Neural cell (in vitro differentiated cells): ENCODE data around the gene KCNAB1. TPM values are rescaled to one million over a fixed set of nuclear protein-coding genes. Genes with fewer than 3 reads are reported as not detected.

ENCODE experiments used
- H2AFZ ChIP-seq: fragments of 200-600, 300-800 bp; sonication (generic), shearing (Covaris generic); 2 replicates; pipeline ENCODE4 v1.6.0; 2014; ENCODE audit warnings: low read depth, mild to moderate bottlenecking, antibody characterized with exemption, low read length, moderate library complexity
- H3F3A ChIP-seq: fragments of 200-600 bp; shearing (Covaris generic); 2 replicates; pipeline ENCODE4 v1.6.1; 2016; ENCODE audit warnings: mild to moderate bottlenecking, moderate library complexity, mixed read lengths, antibody characterized with exemption, low read length; ENCODE audit not compliant: insufficient read depth, poor library complexity, severe bottlenecking
- H3K27ac ChIP-seq: fragments of 200-600, 300-800 bp; sonication (generic), shearing (Covaris generic); 2 replicates; pipeline ENCODE4 v1.5.1; 2014; ENCODE audit warnings: mild to moderate bottlenecking, low read length, moderate library complexity
- H3K27me3 ChIP-seq: fragments of 300-800, 200-600 bp; sonication (generic), shearing (Covaris generic); 2 replicates; pipeline ENCODE4 v1.6.0; 2014; ENCODE audit warnings: mild to moderate bottlenecking, low read depth, low read length, moderate library complexity; ENCODE audit not compliant: insufficient read depth
- H3K36me3 ChIP-seq: fragments of 300-800, 200-600 bp; sonication (generic), shearing (Covaris generic); 2 replicates; pipeline ENCODE4 v1.5.1; 2014; ENCODE audit warnings: mild to moderate bottlenecking, antibody characterized with exemption, low read length, moderate library complexity; ENCODE audit not compliant: insufficient read depth
- H3K4me2 ChIP-seq: fragments of 300-800, 200-600 bp; sonication (generic), shearing (Covaris generic); 2 replicates; pipeline ENCODE4 v1.6.0; 2014; ENCODE audit warnings: mild to moderate bottlenecking, low read length
- H3K4me3 ChIP-seq: fragments of 300-800, 200-600 bp; sonication (generic), shearing (Covaris generic); 2 replicates; pipeline ENCODE4 v1.5.1; 2014; ENCODE audit warnings: mild to moderate bottlenecking, low read length, moderate library complexity
- H3K79me2 ChIP-seq: fragments of 200-600 bp; shearing (Covaris generic); replicated peaks from 2 replicates; pipeline ENCODE4 v1.6.0; 2014; ENCODE audit warnings: mild to moderate bottlenecking, low read length, moderate library complexity; ENCODE audit not compliant: insufficient read depth
- H3K9ac ChIP-seq: fragments of 300-800, 200-600 bp; sonication (generic), shearing (Covaris generic); 2 replicates; pipeline ENCODE4 v1.6.1; 2016; ENCODE audit warnings: mild to moderate bottlenecking, low read length, mixed read lengths
- H3K9me2 ChIP-seq: fragments of 200-600 bp; shearing (Covaris generic); 2 replicates; pipeline ENCODE4 v1.6.1; 2016; ENCODE audit warnings: mild to moderate bottlenecking, low read length, mixed read lengths; ENCODE audit not compliant: insufficient read depth
- H3K9me3 ChIP-seq: fragments of 200-600, 300-800 bp; sonication (generic), shearing (Covaris generic); 2 replicates; pipeline ENCODE4 v1.6.1; 2016; ENCODE audit warnings: mild to moderate bottlenecking, mixed run types, low read length, moderate library complexity, mixed read lengths
- H4K20me1 ChIP-seq: fragments of 200-600 bp; shearing (Covaris generic); 2 replicates; pipeline ENCODE4 v1.6.1; 2016; ENCODE audit warnings: mild to moderate bottlenecking, mixed run types; ENCODE audit not compliant: insufficient read depth
- CTCF ChIP-seq: fragments of 450-650 bp; IDR thresholded peaks from 2 replicates; pipeline ENCODE4 v1.5.1; 2014; ENCODE audit warnings: antibody characterized with exemption, mild to moderate bottlenecking, moderate library complexity; ENCODE audit not compliant: poor library complexity, severe bottlenecking
- EP300 ChIP-seq: fragments of 450-650 bp; conservative IDR thresholded peaks from 2 replicates; pipeline ENCODE4 v1.6.1; 2014; ENCODE audit warnings: antibody characterized with exemption, mild to moderate bottlenecking, moderate library complexity; ENCODE audit not compliant: poor library complexity, severe bottlenecking
- EZH2 ChIP-seq: fragments of 200-600, 300-800 bp; shearing (Covaris generic), sonication (generic); IDR thresholded peaks from 2 replicates; pipeline ENCODE4 v1.6.1; 2014; ENCODE audit warnings: antibody characterized with exemption, low read length, borderline replicate concordance, mild to moderate bottlenecking; ENCODE audit not compliant: insufficient read depth, poor library complexity, severe bottlenecking
- MXI1 ChIP-seq: fragments of 450-650 bp; conservative IDR thresholded peaks from 2 replicates; pipeline ENCODE4 v1.6.1; 2014; ENCODE audit warnings: antibody characterized with exemption, mild to moderate bottlenecking; ENCODE audit not compliant: poor library complexity, severe bottlenecking
- POLR2AphosphoS5 ChIP-seq: IDR thresholded peaks from 2 replicates; pipeline ENCODE4 v1.6.1; 2012
- RAD21 ChIP-seq: fragments of 450-650 bp; conservative IDR thresholded peaks from 2 replicates; pipeline ENCODE4 v1.6.1; 2014; ENCODE audit warnings: antibody characterized with exemption, mild to moderate bottlenecking, moderate library complexity
- REST ChIP-seq: IDR thresholded peaks from 2 replicates; pipeline ENCODE4 v1.6.1; 2012; ENCODE audit warnings: borderline replicate concordance
- SMC3 ChIP-seq: fragments of 450-650 bp; conservative IDR thresholded peaks from 2 replicates; pipeline ENCODE4 v1.6.1; 2014; ENCODE audit warnings: antibody characterized with exemption, mild to moderate bottlenecking, moderate library complexity; ENCODE audit not compliant: poor library complexity
- TAF1 ChIP-seq: IDR thresholded peaks from 2 replicates; pipeline ENCODE4 v1.6.1; 2012; ENCODE audit warnings: low read depth
- polyA plus RNA-seq: library from polyadenylated mRNA; depleted of rRNA; stranded (reverse); fragments of >200 nt; gene quantifications from 2 replicates; pipeline ENCODE4 v1.2.3, GENCODE V29; 2014

The KCNAB1 gene
- polyA plus RNA-seq, 1 donor from 2014 or later = 14.9 TPM

GRCh38 chr3:156358232-156358631, 237.9 kb downstream of the KCNAB1 start:
- Histone ChIP-seq H3K79me2 (no peaks in the 10 kb centered on the region), H3K27ac (no peak overlapping the region), H2AFZ (no peak overlapping the region), H3K36me3 (no peaks in the 10 kb centered on the region), H3K9me3 (no peaks in the 10 kb centered on the region), H4K20me1 (no peaks in the 10 kb centered on the region), H3K27me3 (no peaks in the 10 kb centered on the region), H3K9me2 (no peaks in the 10 kb centered on the region), H3K4me3 (no peak overlapping the region), H3K4me2 (no peak overlapping the region), H3F3A (no peaks in the 10 kb centered on the region), H3K9ac (no peak overlapping the region)
- TF ChIP-seq TAF1 = no peak
- no peak for TF ChIP-seq SMC3
- TF ChIP-seq RAD21 = no peak
- no peak for TF ChIP-seq EZH2
- TF ChIP-seq EP300 = no peak
- TF ChIP-seq CTCF = no peak
- TF ChIP-seq REST = no peak
- TF ChIP-seq MXI1 = no peak
- no peak for TF ChIP-seq POLR2AphosphoS5

GRCh38 chr3:156359368-156359767, 239.0 kb downstream of the KCNAB1 start:
- H3K9ac ChIP-seq = no peak overlapping the region
- H3F3A ChIP-seq = no peaks in the 10 kb centered on the region
- H3K4me3 ChIP-seq = no peak overlapping the region
- no peaks in the 10 kb centered on the region for H3K9me2 ChIP-seq
- H4K20me1 ChIP-seq = no peaks in the 10 kb centered on the region
- no peaks in the 10 kb centered on the region for H3K9me3 ChIP-seq
- H3K79me2 ChIP-seq = no peaks in the 10 kb centered on the region
- H3K27me3 ChIP-seq = no peaks in the 10 kb centered on the region
- H3K4me2 ChIP-seq = no peak overlapping the region
- H3K36me3 ChIP-seq = no peaks in the 10 kb centered on the region
- no peak overlapping the region for H2AFZ ChIP-seq
- H3K27ac ChIP-seq = no peak overlapping the region
- TF ChIP-seq RAD21 (no peak), TAF1 (no peak), EZH2 (no peak), REST (no peak), CTCF (no peak), MXI1 (no peak), SMC3 (no peak), POLR2AphosphoS5 (no peak), EP300 (no peak)
